ENCODE measurements around the gene RAB8A.

Gene RAB8A

GRCh38 chr19:16074488-16075365 lies 37.0 kb upstream of the RAB8A start:
- DNase-seq (ENCODE audit: extremely low read depth, low read depth) = no peak
- TF ChIP-seq CTCF (IDR thresholded peaks at IDR 0.05; ENCODE audit: low read depth, low read length) = no peak

GRCh38 chr19:16075430-16076153 lies 36.1 kb upstream of the RAB8A start:
- no peak for DNase-seq (ENCODE audit: extremely low read depth, low read depth)
- TF ChIP-seq CTCF (IDR thresholded peaks at IDR 0.05; ENCODE audit: low read depth, low read length) = no peak

- TF ChIP-seq CTCF (IDR thresholded peaks at IDR 0.05; ENCODE audit: low read depth, low read length) = no peak
- peak; percentile 95 for DNase-seq (ENCODE audit: extremely low read depth, low read depth)
Measured at GRCh38 chr19:16076154-16076957, 35.3 kb upstream of the RAB8A start, which contains the start of gene TPM4. TSS of gene TPM4 (plus strand) at chr19:16076495. CDS start at chr19:16076566, 71 bp downstream.

GRCh38 chr19:16076958-16077611 lies 34.6 kb upstream of the RAB8A start:
- no peak for DNase-seq (ENCODE audit: extremely low read depth, low read depth)
- TF ChIP-seq CTCF (IDR thresholded peaks at IDR 0.05; ENCODE audit: low read depth, low read length) = no peak

- TF ChIP-seq CTCF (IDR thresholded peaks at IDR 0.05; ENCODE audit: low read depth, low read length) = no peak
- DNase-seq (ENCODE audit: extremely low read depth, low read depth) = no peak
Measured at GRCh38 chr19:16077984-16078758, 33.5 kb upstream of the RAB8A start.

All from AG09319 (cell line).